HEK293 (cell line): ENCODE data around the gene LRRC15.
A peak's percentile ranks its signal among the peaks of the same experiment; 100 is the strongest.

Experiments
- EGR2 ChIP-seq: fragments of 450-650 bp; formaldehyde crosslinking; IDR thresholded peaks from 2 replicates; pipeline ENCODE4 v1.5.1; 2016; ENCODE audit warnings: low read depth, missing biosample characterization, missing genetic modification characterization
- ELK4 ChIP-seq: IDR thresholded peaks from 2 replicates; pipeline ENCODE4 v1.6.1; 2011; ENCODE audit warnings: mild to moderate bottlenecking, low read depth, low read length, borderline replicate concordance
- HOXC10 ChIP-seq: sonication (generic); formaldehyde crosslinking; IDR thresholded peaks from 2 replicates; pipeline ENCODE4 v1.8.1; 2023; ENCODE audit warnings: mild to moderate bottlenecking, missing genetic modification reagents
- KLF1 ChIP-seq: fragments of 450-650 bp; formaldehyde crosslinking; IDR thresholded peaks from 2 replicates; pipeline ENCODE4 v1.5.1; 2016; ENCODE audit warnings: missing biosample characterization, missing genetic modification characterization
- MEIS1 ChIP-seq: sonication (generic); formaldehyde crosslinking; IDR thresholded peaks from 2 replicates; pipeline ENCODE4 v1.8.1; 2022; ENCODE audit warnings: missing genetic modification reagents, mild to moderate bottlenecking, borderline replicate concordance
- PRDM10 ChIP-seq: fragments of 450-650 bp; formaldehyde crosslinking; IDR thresholded peaks from 2 replicates; pipeline ENCODE4 v1.5.1; 2016; ENCODE audit warnings: missing biosample characterization, missing genetic modification characterization
- PRDM2 ChIP-seq: fragments of 450-650 bp; formaldehyde crosslinking; IDR thresholded peaks from 2 replicates; pipeline ENCODE4 v1.5.1; 2016; ENCODE audit warnings: missing biosample characterization, missing genetic modification characterization, borderline replicate concordance
- REPIN1 ChIP-seq: fragments of 450-650 bp; formaldehyde crosslinking; IDR thresholded peaks from 2 replicates; pipeline ENCODE4 v1.5.1; 2017; ENCODE audit warnings: missing biosample characterization, missing genetic modification characterization, low read depth
- TRIM28 ChIP-seq: IDR thresholded peaks from 2 replicates; pipeline ENCODE4 v1.6.1; 2011; ENCODE audit warnings: low read length, control low read depth, borderline replicate concordance
- TSHZ1 ChIP-seq: fragments of 450-650 bp; formaldehyde crosslinking; IDR thresholded peaks from 2 replicates; pipeline ENCODE4 v1.5.1; 2016; ENCODE audit warnings: missing biosample characterization, missing genetic modification characterization, borderline replicate concordance
- WT1 ChIP-seq: fragments of 450-650 bp; formaldehyde crosslinking; IDR thresholded peaks from 2 replicates; pipeline ENCODE4 v1.5.1; 2016; ENCODE audit warnings: missing biosample characterization, missing genetic modification characterization
- ZNF146 ChIP-seq: fragments of 450-650 bp; formaldehyde crosslinking; IDR thresholded peaks from 2 replicates; pipeline ENCODE4 v1.5.1; 2016; ENCODE audit warnings: missing biosample characterization, missing genetic modification characterization
- ZNF16 ChIP-seq: fragments of 450-650 bp; formaldehyde crosslinking; IDR thresholded peaks from 2 replicates; pipeline ENCODE4 v1.5.1; 2016; ENCODE audit warnings: low read depth, missing biosample characterization, missing genetic modification characterization
- ZNF19 ChIP-seq: fragments of 450-650 bp; formaldehyde crosslinking; IDR thresholded peaks from 2 replicates; pipeline ENCODE4; 2016; ENCODE audit warnings: missing biosample characterization, missing genetic modification characterization, low read depth
- ZNF24 ChIP-seq: fragments of 450-650 bp; formaldehyde crosslinking; IDR thresholded peaks from 2 replicates; pipeline ENCODE4 v1.5.1; 2016; ENCODE audit warnings: missing biosample characterization, missing genetic modification characterization
- ZNF341 ChIP-seq: fragments of 450-650 bp; formaldehyde crosslinking; IDR thresholded peaks from 2 replicates; pipeline ENCODE4; 2016; ENCODE audit warnings: low read depth, missing biosample characterization, missing genetic modification characterization
- ZNF514 ChIP-seq: fragments of 450-650 bp; formaldehyde crosslinking; IDR thresholded peaks from 2 replicates; pipeline ENCODE4 v1.5.1; 2016; ENCODE audit warnings: missing biosample characterization, missing genetic modification characterization
- ZNF558 ChIP-seq: fragments of 450-650 bp; formaldehyde crosslinking; IDR thresholded peaks from 2 replicates; pipeline ENCODE4 v1.5.1; 2016; ENCODE audit warnings: missing biosample characterization, missing genetic modification characterization
- ZNF600 ChIP-seq: fragments of 450-650 bp; formaldehyde crosslinking; IDR thresholded peaks from 2 replicates; pipeline ENCODE4 v1.5.1; 2016; ENCODE audit warnings: missing biosample characterization, missing genetic modification characterization
- ZNF629 ChIP-seq: fragments of 450-650 bp; formaldehyde crosslinking; IDR thresholded peaks from 2 replicates; pipeline ENCODE4 v1.5.1; 2017; ENCODE audit warnings: missing biosample characterization, missing genetic modification characterization
- ZNF670 ChIP-seq: fragments of 450-650 bp; formaldehyde crosslinking; IDR thresholded peaks from 2 replicates; pipeline ENCODE4 v1.5.1; 2016; ENCODE audit warnings: missing biosample characterization, missing genetic modification characterization, low read depth
- ZNF785 ChIP-seq: fragments of 450-650 bp; formaldehyde crosslinking; IDR thresholded peaks from 2 replicates; pipeline ENCODE4 v1.5.1; 2016; ENCODE audit warnings: missing biosample characterization, missing genetic modification characterization
- ZSCAN4 ChIP-seq: fragments of 450-650 bp; formaldehyde crosslinking; IDR thresholded peaks from 2 replicates; pipeline ENCODE4 v1.5.1; 2017; ENCODE audit warnings: missing biosample characterization, missing genetic modification characterization
- ZXDB ChIP-seq: fragments of 450-650 bp; formaldehyde crosslinking; IDR thresholded peaks from 2 replicates; pipeline ENCODE4 v1.5.1; 2016; ENCODE audit warnings: missing biosample characterization, missing genetic modification characterization

The LRRC15 gene

GRCh38 chr3:194323785-194324735, 45.5 kb downstream of the LRRC15 start (continued):
- TF ChIP-seq MEIS1 (no peak), PRDM2 (tag by site-specific recombination) (no peak), ZSCAN4 (tag by site-specific recombination) (no peak), WT1 (peak; percentile 33; the same call in 1 of the 2 replicates), TRIM28 (peak; percentile 63), ZNF24 (no peak), ZNF146 (no peak), ZNF19 (tag by site-specific recombination) (no peak), ZNF16 (tag by site-specific recombination) (no peak), ZXDB (tag by site-specific recombination) (no peak), KLF1 (tag by site-specific recombination) (peak; percentile 47; the same call in 1 of the 2 replicates), REPIN1 (tag by site-specific recombination) (no peak), ZNF629 (tag by site-specific recombination) (no peak), ZNF341 (tag by site-specific recombination) (0 out of 2 replicates have a peak, but pooled peaks have one; percentile 25), PRDM10 (tag by site-specific recombination) (no peak), HOXC10 (CRISPR knock-in tag) (no peak), ZNF670 (tag by site-specific recombination) (no peak), ZNF600 (peak; percentile 68), ZNF558 (tag by site-specific recombination) (no peak), ZNF785 (tag by site-specific recombination) (no peak), ELK4 (peak; percentile 82), TSHZ1 (tag by site-specific recombination) (no peak), ZNF514 (tag by site-specific recombination) (no peak), EGR2 (tag by site-specific recombination) (peak; percentile 66)
